Measurements from ENCODE around the gene CFAP100. TPM values are rescaled to one million over a fixed set of nuclear protein-coding genes. Genes with fewer than 3 reads are reported as not detected.

Gene CFAP100
- total RNA-seq, 1 experiment from 2014 or later, result not detected

GRCh38 chr3:126364731-126365301 is 29.9 kb upstream of the CFAP100 start:
- intact Hi-C loops (cut with micrococcal nuclease; ENCODE audit: unreplicated experiment), result no loop called here
- no peak for TF ChIP-seq EZH2 (IDR thresholded peaks at IDR 0.05; ENCODE audit: low read depth)
- TF ChIP-seq, protein P1, sequence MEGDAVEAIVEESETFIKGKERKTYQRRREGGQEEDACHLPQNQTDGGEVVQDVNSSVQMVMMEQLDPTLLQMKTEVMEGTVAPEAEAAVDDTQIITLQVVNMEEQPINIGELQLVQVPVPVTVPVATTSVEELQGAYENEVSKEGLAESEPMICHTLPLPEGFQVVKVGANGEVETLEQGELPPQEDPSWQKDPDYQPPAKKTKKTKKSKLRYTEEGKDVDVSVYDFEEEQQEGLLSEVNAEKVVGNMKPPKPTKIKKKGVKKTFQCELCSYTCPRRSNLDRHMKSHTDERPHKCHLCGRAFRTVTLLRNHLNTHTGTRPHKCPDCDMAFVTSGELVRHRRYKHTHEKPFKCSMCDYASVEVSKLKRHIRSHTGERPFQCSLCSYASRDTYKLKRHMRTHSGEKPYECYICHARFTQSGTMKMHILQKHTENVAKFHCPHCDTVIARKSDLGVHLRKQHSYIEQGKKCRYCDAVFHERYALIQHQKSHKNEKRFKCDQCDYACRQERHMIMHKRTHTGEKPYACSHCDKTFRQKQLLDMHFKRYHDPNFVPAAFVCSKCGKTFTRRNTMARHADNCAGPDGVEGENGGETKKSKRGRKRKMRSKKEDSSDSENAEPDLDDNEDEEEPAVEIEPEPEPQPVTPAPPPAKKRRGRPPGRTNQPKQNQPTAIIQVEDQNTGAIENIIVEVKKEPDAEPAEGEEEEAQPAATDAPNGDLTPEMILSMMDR (conservative IDR thresholded peaks at IDR 0.05), result no peak
- no peaks in the 10 kb centered on the region for H3K9me2 ChIP-seq (ENCODE audit: insufficient read depth)
- H3K4me1 ChIP-seq (replicated peaks; ENCODE audit: insufficient read depth), result no peaks in the 10 kb centered on the region
- H2AFZ ChIP-seq, result no peak overlapping the region
- H3F3A ChIP-seq (ENCODE audit: insufficient read depth, low read depth), result no peaks in the 10 kb centered on the region
- H3K36me3 ChIP-seq (ENCODE audit: low read depth), result no peaks in the 10 kb centered on the region
- no TSS peak for BruUV-seq (replicated peaks)
- POLR2A ChIA-PET (ENCODE audit: unreplicated experiment), result no interaction called here
- CTCF ChIA-PET, result no interaction called here
- H3K9me3 ChIP-seq (ENCODE audit: insufficient read depth, low read depth), result no peaks in the 10 kb centered on the region
- H3K27me3 ChIP-seq (ENCODE audit: insufficient read depth, low read depth), result peaks cover 11% of the 10 kb centered on the region; the same call in 1 of the 2 replicates
- no peak overlapping the region for H3K4me3 ChIP-seq
- no peak overlapping the region for H3K27ac ChIP-seq
- H3K4me2 ChIP-seq, result no peak overlapping the region
- H4K20me1 ChIP-seq (ENCODE audit: insufficient read depth), result no peaks in the 10 kb centered on the region
- H3K79me2 ChIP-seq (ENCODE audit: low read depth), result no peaks in the 10 kb centered on the region
- no peak for DNase-seq

DNA sequence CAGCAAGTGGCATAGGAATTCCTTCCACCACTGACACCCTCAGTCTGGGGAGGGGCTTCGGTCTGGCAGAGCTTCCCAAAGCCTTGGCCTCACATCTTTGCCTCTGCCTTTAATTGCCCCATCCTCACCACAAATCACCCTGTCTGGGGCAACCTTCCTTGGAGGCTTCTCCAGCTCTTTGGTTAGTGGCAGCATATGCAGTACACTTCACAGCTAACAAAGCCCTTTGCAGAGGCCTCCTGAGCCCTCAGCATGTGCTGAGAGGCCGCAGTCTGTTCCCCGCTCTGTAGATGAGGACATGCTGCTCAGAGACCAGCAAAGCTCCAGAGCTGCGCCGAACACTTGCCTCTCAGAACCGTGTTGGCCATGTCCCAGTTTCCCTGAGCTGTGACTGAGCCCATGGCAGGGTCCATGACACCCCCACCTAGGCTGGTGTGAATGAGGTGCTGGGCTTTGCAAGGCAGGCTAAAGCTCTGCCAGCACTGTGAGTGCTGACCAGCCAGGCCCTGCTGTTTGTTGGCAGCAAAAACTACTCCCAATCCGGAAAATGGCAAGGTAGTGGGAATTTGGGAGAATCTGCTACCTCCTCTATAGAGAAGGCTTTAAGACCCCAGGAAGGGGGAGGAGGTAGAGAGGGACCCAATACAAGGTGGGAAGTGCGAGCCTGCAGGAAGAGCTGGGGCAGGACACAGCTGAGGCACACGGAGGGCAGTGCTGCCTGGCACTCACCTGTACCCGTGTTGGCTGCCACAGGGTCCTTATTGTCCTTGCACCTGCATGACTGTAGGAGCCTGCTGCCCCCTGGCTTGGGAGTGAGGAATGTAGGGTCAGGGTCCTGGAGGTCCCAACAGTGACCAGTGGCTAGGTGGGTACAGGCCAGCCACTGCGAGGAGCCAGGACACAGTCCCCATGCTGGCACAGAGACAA is 29.1 kb upstream of the CFAP100 start:
- no peaks in the 10 kb centered on the region for H3K9me2 ChIP-seq (ENCODE audit: insufficient read depth)
- ChIA-PET POLR2A (ENCODE audit: unreplicated experiment) (no interaction called here), CTCF (no interaction called here)
- no peak overlapping the region for H3K27ac ChIP-seq
- H3F3A ChIP-seq (ENCODE audit: insufficient read depth, low read depth), result no peaks in the 10 kb centered on the region
- no TSS peak for BruUV-seq (replicated peaks)
- H2AFZ ChIP-seq, result no peak overlapping the region
- H3K9me3 ChIP-seq (ENCODE audit: insufficient read depth, low read depth), result no peaks in the 10 kb centered on the region
- no peaks in the 10 kb centered on the region for H3K36me3 ChIP-seq (ENCODE audit: low read depth)
- intact Hi-C loops (cut with micrococcal nuclease; ENCODE audit: unreplicated experiment), result no loop called here
- peaks cover 9% of the 10 kb centered on the region; the same call in 1 of the 2 replicates for H3K27me3 ChIP-seq (ENCODE audit: insufficient read depth, low read depth)
- no peak overlapping the region for H3K4me3 ChIP-seq
- H4K20me1 ChIP-seq (ENCODE audit: insufficient read depth), result no peaks in the 10 kb centered on the region
- no peaks in the 10 kb centered on the region for H3K79me2 ChIP-seq (ENCODE audit: low read depth)
- no peaks in the 10 kb centered on the region for H3K4me1 ChIP-seq (replicated peaks; ENCODE audit: insufficient read depth)
- TF ChIP-seq, protein P1 (conservative IDR thresholded peaks at IDR 0.05), result no peak
- TF ChIP-seq EZH2 (IDR thresholded peaks at IDR 0.05; ENCODE audit: low read depth), result no peak
- no peak overlapping the region for H3K4me2 ChIP-seq
- no peak for DNase-seq

GRCh38 chr3:126367316-126367805 is 27.3 kb upstream of the CFAP100 start:
- Histone ChIP-seq H3K9me3 (ENCODE audit: insufficient read depth, low read depth) (no peaks in the 10 kb centered on the region), H4K20me1 (ENCODE audit: insufficient read depth) (no peaks in the 10 kb centered on the region), H3K4me1 (replicated peaks; ENCODE audit: insufficient read depth) (no peaks in the 10 kb centered on the region), H3K79me2 (ENCODE audit: low read depth) (no peaks in the 10 kb centered on the region), H3K4me2 (no peak overlapping the region), H3K36me3 (ENCODE audit: low read depth) (no peaks in the 10 kb centered on the region), H3K9me2 (ENCODE audit: insufficient read depth) (no peaks in the 10 kb centered on the region), H3K4me3 (no peak overlapping the region), H3F3A (ENCODE audit: insufficient read depth, low read depth) (no peaks in the 10 kb centered on the region), H2AFZ (no peak overlapping the region), H3K27me3 (ENCODE audit: insufficient read depth, low read depth) (0 out of 2 replicates have a peak, but pooled peaks cover 2% of the 10 kb centered on the region), H3K27ac (no peak overlapping the region)
- ChIA-PET POLR2A (ENCODE audit: unreplicated experiment) (no interaction called here), CTCF (no interaction called here)
- no peak for TF ChIP-seq EZH2 (IDR thresholded peaks at IDR 0.05; ENCODE audit: low read depth)
- TF ChIP-seq, protein P1 (conservative IDR thresholded peaks at IDR 0.05), result no peak
- intact Hi-C loops (cut with micrococcal nuclease; ENCODE audit: unreplicated experiment), result no loop called here
- no TSS peak for BruUV-seq (replicated peaks)
- DNase-seq, result no peak

All from PC-9 (cell line).